ENCODE results near the gene ACSS2.
A peak's percentile ranks its signal among the peaks of the same experiment; 100 is the strongest.

ACSS2 gene

DNA sequence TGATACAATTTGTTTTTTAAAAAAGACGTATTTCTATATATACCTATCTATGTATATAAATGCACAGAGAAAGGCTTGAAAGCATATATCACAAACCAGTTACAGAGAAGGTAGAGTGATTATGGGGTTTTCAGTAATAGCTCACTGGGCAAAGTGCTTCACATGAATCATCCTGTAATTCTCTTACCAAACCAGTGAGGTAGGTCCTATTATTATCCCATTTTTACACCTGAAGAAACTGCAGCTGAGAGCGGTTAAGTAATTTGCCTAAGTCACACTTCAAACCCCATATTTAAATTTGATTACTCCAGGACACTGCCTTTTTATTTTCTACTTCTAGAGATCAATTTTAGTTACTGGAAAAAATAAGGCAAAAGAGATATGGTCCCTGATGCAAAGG, 74.8 kb downstream of the ACSS2 start:
- DNase-seq = no peak

DNA sequence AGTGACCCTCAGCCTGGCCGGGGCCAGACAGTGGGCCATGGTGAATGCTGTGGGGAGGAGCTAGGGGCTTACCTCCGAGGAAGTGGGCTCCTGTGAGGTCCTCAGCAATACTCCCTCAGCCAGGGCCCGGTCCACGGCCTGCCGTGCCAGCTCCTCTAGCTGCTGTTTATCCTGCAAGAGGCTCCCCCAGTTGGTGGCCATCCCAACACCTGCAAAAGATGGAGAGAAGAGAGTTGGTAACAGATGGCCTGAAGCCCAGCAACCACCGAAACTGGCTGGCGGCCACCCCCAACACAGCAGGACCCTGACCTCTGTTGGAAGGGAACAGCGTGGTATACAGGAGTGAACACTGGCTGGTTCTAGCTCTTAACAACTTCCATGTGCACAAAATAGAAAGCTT, 75.2 kb downstream of the ACSS2 start:
- DNase-seq = no peak

DNA sequence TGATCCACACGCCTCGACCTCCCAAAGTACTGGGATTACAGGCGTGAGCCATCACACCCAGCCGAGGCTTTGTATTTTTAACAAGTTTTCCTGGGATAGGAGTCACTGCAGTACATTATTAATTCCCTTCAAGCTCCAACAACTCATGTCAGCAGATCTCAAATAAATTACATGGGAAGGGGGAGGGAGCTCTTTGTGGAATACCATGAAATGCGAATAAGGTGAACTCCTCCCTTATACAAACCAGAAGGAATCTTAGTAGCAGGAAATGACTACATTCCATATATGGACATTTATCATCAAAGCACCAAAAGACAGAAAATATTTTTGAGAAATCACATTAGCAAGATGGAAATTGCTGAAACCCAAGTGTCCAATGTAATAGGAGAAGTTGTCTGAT, 76.3 kb downstream of the ACSS2 start:
- DNase-seq = no peak

DNA sequence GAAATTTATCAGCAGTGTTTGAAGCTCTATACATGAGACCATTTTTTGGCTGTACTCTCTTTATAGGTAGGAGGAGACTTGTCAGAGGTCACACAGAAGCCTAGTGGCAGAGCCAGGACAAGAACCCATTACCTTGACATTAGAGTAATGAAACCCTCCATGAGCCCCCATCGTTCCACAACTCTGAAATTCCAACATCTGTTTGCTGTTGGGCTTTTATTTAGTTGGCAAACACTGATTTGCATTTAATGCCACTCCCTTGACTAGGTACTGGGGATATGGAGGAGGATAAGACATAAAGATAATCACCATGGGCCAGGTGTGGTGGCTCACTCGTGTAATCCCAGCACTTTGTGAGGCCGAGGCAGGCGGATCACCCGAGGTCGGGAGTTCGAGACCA, 77.5 kb downstream of the ACSS2 start:
- no peak for DNase-seq

DNA sequence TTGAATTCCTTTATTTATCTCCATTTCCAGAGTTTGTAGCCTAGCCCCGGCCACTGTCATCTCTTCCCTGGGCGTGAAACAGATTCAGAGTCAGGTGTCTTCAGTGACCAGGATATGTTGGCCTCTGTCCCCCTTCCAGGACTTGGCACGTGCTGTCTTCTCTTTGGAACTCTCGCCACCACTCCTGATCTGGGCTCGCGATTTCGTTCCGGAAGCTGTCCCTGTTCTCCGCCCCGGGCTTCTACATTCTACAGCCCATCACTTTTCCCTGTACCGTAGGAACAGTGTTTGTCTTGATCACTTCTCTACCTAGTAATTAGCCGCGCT, 78.5 kb downstream of the ACSS2 start:
- no peak for DNase-seq

DNA sequence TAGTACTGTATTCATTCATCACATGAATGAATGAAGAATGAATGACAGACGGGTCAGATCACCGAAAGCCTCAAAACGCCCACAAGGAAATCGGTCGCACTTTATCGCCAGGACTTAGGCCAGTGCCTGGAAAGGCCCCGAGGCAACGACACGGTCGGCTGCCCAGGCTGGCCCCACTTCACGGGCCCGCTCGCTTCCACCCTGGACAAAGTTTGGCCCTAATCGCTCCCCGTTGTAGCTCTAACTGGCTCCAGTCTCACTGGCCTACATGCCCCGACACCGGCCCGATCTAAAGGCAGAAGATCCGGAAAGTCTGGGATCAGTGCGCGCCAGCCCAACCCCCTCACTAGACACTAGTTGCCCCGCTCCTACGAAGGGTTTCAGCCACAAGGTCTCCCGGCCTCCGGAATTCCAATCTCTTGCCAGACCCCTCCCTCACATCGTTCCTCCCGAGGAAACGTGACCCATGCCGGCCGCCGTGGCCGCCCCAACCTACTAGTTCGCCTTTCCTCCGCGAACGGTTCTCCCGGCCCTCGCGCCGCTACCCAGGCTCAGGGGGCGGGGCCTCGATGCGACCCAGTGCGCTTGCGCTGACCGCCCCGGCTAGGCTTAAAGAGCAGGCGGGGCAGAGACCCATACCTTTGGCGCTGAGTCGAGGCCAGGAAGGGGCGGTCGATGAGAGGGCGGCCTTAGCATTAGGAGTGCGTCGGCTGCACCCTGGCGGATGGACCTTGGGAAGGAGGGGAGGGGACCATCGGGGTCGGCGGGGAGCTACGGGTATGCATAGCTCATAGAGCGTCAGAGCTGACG, 79.0 kb downstream of the ACSS2 start, which contains the start of the genes GSS and MYH7B:
TSS of gene GSS (minus strand) at position 576 of the 810 bp plus-strand sequence. CDS start 3,954 bp downstream, outside the sequence.
TSS of gene MYH7B (plus strand) at position 638 of the 810 bp plus-strand sequence. CDS start 22,138 bp downstream, outside the sequence.
- DNase-seq = peak; percentile 97

DNA sequence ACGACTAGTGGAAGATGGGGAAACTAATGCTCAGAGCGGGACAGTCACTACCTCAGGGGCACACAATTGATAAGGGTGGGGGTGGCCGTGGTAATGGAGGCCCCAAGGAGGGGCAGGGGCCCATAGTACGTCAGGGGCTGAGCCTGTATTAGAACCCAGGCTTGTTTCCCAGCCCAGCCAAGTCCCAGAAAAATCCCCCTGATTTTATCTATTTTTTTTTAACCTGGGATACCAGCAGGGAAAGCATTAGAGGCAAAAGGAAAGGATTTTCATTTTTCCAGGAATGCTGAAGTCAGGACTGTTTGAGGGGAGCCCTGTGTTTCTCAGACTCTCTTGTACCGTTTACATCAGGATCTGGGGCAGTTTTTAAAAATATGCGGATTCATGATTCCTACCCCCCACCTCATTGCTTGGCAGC, 79.6 kb downstream of the ACSS2 start:
- no peak for DNase-seq

DNA sequence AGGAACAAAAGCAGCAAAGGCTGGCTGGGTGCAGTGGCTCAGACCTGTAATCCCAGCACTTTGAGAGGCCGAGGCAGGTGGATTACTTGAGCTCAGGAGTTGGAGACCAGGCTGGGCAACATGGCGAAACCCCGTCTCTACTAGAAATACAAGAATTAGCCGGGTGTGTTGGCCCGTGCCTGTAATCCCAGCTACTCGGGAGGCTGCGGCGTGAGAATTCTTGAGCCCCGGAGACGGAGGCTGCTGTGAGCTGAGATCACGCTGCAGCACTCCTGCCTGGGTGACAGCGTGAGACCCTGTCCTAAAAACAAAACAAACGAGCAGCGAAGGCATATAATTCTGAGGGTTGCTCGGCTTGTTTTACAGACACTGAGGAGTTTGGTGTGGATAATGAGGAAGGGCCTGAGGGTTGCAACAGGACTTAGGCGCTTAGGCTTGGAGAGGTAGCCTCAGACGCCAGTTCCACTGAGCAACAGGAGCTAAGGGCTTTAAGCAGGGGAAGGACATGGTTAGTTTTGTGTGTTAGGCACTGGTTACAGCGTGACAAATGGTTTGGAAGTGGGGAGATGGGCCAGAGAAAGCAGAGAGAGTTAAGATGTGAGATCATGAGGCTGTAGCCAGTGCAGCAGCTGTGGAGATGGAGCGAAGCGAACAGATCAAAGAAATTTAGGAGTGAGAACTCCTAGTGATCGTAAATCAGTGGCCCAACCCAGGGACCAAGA, 80.5 kb downstream of the ACSS2 start:
- no peak for DNase-seq

DNA sequence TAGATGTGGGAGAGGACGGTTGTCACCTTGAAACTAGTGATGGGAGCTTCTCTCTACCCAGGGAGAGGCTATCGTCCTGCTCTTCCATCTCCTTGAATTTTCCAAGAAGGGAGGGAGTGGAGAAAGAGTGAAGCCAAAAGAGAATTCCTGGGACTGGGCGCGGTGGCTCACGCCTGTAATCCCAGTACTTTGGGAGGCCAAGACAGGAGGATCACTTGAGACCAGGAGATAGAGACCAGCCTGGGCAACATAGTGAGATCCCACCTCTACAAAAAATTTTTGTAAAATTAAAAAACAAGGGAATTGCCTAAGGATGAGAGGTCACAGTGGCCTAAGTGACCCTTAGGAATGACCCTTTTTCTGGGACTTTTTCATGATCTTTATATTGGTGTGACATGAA, 88.1 kb downstream of the ACSS2 start:
- no peak for DNase-seq

DNA sequence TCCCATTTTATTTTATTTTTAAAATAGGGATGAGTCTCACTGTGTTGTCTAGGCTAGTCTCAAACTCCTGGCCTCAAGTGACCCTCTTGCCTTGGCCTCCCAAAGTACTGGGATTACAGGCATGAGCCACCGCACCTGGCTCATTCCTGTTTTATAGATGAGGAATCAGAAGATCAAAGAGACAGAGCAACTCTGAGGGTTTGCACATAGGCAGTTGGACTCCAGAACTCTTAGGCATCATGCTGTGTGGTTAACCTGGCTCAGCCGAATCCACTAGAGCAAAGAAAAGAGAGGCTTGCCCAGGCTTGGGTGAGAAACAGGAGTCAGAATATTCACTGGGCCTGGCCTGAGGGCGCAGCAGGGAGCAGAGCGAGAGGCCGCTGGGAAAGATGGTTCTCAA, 88.6 kb downstream of the ACSS2 start:
- DNase-seq = no peak

DNA sequence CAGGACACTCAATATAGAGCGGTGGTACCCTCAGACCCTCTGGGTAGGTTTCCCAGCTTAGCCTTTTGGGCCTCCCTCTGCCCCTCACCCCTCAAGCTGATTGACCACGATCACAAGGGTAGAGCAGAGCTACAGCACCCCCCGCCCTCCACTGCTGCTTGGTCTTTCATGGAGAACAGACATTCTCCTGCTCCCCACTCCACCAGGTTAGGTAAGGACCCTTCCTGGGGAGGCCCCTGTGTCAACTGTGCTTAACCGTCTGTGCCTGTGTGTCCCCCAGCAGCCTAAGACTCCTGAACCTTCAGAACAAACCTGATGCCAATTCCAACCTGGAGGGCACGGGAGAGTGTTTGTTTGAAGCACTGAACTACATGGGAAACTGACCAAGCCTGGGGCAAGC, 91.0 kb downstream of the ACSS2 start:
- DNase-seq = no peak

DNA sequence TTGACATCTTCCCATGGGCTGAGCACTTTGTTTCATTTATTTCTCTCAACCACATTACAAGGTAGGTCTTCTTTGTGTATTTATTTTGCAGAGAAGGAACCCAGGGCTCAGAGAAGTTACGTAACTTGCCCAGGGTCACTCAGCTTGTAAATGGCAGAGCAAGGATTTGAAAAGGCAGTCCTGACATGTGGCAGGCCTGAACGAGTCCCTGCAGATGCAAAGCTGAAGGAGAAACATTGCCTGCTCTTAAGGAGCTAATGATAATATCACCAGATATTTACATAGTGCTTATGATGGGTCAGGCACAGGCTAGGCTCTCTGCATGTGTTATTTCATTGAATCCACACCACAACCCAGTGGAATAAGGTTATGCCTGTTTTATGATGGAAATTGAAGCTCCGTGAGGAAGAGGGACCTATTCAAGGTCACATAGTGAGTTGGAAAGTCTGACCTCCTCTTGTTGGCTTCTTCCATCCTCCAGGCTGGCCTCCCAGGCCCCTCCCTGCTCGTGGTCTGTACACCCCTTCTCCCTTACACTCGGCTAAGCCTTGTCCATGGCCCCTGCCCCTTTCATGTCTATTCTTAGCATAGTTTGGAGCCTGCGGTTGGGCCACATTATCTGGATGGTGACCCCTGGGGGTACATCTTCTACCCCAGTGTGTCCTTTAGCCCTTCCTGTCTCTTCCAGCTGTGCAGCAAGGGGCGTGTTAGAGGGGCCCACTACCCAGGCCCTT, 91.8 kb downstream of the ACSS2 start:
- no peak for DNase-seq

DNA sequence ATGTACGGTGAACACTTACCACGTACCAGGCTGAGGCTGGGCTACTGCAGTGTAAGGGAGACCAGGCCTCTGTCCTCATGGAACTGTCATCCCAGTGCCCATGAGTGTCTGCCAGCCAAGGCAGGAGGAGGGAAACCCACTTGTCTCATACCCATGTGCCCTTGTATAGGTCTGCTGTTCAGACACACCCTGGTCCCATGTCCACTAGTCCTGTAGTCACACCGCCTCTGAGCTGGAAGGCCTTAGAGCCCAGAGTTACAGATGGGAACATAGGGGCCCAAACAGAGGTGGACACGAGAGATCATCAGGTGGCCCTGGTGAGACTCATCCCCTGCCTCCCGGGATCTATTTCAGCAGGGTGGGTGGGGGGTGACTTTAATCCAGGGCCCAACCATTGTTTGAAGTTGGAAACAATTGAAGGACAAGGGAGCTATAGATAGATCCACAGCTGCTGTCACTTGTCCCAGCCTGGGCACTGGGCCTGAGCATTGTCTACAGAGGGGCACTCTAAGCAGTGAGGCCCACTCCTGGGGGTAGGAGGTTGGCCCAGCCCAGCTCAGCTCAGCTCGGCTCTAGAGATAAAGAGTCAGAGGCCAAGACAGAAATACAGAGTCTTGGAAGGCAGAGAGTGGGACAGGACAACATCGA, 93.9 kb downstream of the ACSS2 start:
- DNase-seq = no peak

DNA sequence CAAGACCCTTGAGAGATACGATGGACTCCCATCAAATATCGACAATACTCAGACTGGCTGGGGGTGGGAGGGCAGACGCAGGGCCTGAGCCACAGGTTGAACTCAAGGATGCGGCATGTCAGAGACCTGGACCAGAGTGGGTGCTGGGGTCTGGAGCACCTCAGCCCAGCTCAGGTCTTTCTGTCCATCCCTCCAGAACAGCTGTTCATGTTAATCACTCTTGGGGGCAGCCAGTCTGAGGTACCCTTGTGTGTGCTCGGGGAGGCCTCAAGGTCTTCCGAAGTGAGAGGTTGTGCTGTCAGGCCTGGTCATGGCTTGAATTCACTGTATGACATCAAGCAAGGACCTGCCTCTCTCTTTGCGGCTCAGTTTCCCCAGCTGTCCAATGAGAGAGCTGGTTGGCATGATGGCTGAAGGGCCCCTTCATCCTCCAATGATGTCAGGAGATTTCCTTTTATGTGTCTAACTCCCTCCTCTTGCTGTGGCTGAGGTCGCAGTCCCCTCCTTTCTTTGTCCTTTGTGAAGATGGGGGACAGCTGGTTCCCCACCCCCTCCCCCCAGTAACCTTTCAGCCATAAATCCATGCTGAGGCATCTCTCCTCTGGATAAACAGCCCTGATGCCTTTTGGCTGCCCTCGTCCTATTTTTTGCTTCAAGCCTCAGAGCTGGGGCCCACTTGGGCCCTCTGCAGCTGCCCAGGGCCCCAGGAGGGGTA, 94.6 kb downstream of the ACSS2 start:
- no peak for DNase-seq

DNA sequence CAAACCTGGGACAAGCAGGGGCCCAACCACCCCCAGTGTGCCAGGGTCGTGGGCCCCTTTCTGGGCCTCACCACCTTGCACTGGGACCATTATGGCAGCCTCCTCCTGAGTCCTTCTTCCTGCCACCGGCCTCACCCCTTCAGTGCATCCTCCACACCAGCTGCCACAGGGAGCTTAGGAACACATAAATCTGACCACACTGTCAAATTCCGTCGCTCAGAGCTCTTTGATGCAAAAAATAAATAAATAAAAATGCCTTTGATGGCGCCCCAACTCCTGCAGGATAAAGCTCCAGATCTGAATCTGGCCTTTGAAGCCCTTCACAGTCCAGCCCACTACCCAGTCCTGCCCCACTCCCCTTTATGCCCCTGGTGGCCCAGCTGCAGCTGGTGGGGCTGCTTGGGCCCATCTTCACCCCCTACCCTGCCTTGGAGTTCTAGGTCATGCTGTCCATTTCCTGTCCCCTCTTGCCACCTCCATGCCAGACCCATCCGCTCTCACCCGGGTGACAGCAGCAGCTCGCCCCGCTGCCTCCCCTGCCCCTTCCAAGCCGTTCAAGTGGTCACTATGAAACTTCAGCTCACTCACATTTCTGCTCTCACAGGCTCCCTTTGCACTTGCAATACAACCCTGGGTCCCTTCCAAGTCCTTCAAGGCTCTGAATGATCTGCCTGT, 95.3 kb downstream of the ACSS2 start:
- DNase-seq = no peak

DNA sequence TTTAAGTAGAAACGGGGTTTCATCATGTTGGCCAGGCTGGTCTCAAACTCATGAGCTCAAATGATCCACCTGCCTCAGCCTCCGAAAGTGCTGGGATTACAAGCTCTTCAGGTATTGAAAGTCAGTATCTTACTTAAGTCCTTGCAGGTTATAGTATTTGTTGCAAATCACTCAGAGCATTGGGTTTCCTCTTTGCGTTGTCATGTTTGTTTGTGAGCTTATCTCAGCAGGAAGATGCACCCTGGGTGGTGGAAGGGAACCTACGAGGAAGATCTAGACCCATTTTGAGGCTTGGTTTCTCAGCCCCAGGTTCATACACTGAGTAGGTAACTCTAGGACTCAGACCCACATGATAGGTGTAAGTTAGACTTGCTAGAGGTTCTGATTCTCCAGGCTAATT, 97.8 kb downstream of the ACSS2 start:
- no peak for DNase-seq

DNA sequence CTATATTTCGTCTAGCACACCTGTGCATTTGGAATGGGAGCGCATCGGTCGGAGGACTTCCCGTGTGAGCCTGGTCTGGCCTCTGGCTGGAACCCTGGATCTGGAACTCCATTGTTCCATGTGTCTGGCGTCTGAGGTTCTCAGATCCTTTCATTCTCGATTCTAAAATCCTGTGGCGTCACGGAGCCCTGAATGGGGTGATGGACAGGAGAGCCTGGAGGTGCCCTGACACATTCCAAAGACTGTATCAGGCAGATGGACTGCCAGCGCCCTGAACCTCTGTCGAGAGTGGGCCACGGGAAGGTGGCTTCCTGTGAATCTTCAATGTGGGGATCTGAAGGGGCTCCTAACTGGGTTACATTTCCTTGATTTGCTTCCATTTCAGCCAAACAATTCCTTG, 99.9 kb downstream of the ACSS2 start:
- DNase-seq = no peak

Measured in activated gamma-delta T cell treated with Interleukin-2 at 50 U/mL for 16 hours (primary cell).